Mononuclear cell (primary cell): ENCODE data around the gene DMPK. TPM values are rescaled to one million over a fixed set of nuclear protein-coding genes. Genes with fewer than 3 reads are reported as not detected.
A peak's percentile ranks its signal among the peaks of the same experiment; 100 is the strongest.
"Not testable (repeated sequence)": the region's sequence is repeated elsewhere in the genome, so short reads cannot be mapped to it uniquely, and the experiment has no call there.

Experiments
- H3K27me3 ChIP-seq: 2 replicates; pipeline ENCODE4 v1.6.0; 2011; ENCODE audit warnings: low read length, control low read depth; ENCODE audit not compliant: insufficient read depth
- H3K4me1 ChIP-seq: 2 replicates; pipeline ENCODE4 v1.5.1; 2011; ENCODE audit warnings: mild to moderate bottlenecking, low read length, control low read depth; ENCODE audit not compliant: insufficient read depth
- H3K4me3 ChIP-seq: 2 replicates; pipeline ENCODE4 v1.5.1; 2011; ENCODE audit warnings: mild to moderate bottlenecking, low read length, moderate library complexity
- H3K9me3 ChIP-seq: 2 replicates; pipeline ENCODE4 v1.5.1; 2011; ENCODE audit warnings: low read depth, mild to moderate bottlenecking, control low read depth, low read length
- total RNA-seq: library from RNA; depleted of rRNA; stranded (reverse); fragments of >200 nt; gene quantifications from one replicate; pipeline ENCODE4 v1.2.3, GENCODE V29; 2012

DMPK gene
- total RNA-seq, 1 donor, result 5.8 TPM

DNA sequence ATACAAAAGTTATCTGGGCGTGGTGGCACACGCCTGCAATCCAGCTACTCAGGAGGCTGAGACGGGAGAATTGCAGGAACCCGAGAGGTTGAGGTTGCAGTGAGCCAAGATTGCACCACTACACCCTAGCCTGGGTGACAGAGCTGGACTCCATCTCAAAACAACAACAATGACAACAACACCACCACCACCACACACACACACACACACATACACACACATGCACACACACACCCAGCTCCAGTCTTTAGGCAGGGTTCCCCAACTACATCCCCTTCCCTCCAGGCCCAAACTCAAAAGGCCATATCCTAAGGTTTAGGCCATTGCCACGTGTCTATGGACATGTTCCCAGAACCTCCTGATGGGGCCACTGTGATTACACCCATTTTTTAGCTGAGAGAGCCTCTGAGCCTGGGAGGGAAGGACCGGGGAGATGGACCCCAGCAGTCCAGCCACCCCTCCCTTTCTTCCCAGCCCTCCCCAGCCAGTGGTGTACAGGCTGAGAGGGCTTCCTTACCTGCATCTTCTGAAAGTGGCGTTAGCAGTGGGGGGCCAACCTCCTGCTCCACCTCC lies 19.4 kb upstream of the DMPK start:
- H3K27me3 ChIP-seq, result peaks cover 37% of the 10 kb centered on the region
- H3K9me3 ChIP-seq, result no peaks in the 10 kb centered on the region
- H3K4me3 ChIP-seq, result no peak overlapping the region
- H3K4me1 ChIP-seq, result no peaks in the 10 kb centered on the region

DNA sequence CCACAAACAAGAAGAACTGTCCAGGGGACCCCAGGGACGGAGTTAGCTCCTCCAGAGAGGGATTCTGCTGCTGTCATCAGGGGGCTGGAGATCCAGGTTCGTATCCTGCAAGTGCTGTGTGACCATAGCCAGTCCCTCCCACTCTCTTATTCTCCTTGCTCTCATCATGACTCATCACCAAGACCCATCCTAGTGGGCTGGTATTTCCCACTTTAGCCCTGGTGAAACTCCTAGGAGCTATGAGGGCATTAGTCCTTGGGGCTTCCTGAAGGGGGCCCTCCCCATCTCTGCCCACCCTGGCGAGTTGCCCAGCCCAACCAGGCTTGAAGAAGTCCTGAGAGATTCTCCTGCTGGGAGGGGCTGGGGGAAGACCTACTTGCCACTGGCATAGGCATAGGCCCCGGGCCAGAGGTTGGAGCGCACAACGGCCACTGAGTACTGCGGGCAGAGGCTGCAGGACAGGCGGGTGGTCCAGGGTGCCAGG lies 17.8 kb upstream of the DMPK start:
- Histone ChIP-seq H3K4me1 (no peaks in the 10 kb centered on the region), H3K27me3 (peaks cover 53% of the 10 kb centered on the region), H3K4me3 (no peak overlapping the region), H3K9me3 (no peaks in the 10 kb centered on the region)

DNA sequence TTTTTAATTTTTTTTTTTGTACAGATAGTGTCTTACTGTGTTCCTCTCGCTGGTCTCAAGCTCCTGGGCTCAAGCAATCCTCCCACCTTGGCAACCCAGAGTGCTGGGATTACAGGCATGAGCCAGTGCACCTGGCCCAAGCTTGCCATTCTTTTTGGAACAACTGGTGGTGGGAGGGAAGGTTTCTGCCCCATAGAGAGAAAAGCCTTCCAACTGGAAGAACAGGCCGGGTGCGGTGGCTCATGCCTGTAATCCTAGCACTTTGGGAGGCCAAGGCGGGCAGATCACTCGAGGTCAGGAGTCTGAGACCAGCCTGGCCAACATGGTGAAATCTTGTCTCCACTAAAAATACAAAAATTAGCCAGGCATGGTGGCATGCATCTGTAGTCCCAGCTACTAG lies 17.3 kb upstream of the DMPK start:
- H3K4me3 ChIP-seq, H3K9me3 ChIP-seq, H3K4me1 ChIP-seq: not testable (repeated sequence)
- H3K27me3 ChIP-seq, result peaks cover 58% of the 10 kb centered on the region

DNA sequence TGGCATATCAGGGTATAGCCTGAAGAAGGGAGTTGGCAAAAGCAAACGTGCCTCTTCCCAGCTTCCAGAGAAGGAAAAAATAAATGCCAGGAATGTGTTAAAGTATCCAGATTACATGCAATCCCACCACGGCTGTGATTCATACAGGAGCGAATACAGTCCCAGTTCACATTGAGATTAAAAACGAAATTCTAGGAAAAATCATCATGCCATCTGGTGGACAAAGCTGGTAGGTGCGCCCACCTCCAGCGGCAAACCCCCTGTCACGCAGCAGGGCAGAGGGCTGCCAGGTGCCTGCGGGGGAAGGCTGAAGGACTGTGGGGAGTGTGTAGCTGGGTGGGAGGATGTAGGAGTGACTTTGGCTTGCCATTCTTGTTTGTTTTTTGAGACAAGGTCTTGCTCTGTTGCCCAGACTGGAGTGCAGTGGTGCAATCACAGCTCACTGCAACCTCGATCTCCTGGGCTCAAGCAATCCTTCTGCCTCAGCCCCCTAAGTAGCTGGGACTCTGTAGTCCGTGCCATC lies 16.8 kb upstream of the DMPK start:
- H3K27me3 ChIP-seq, result peaks cover 60% of the 10 kb centered on the region
- H3K9me3 ChIP-seq, result no peaks in the 10 kb centered on the region
- no peak overlapping the region for H3K4me3 ChIP-seq
- H3K4me1 ChIP-seq, result peaks cover under 1% of the 10 kb centered on the region

DNA sequence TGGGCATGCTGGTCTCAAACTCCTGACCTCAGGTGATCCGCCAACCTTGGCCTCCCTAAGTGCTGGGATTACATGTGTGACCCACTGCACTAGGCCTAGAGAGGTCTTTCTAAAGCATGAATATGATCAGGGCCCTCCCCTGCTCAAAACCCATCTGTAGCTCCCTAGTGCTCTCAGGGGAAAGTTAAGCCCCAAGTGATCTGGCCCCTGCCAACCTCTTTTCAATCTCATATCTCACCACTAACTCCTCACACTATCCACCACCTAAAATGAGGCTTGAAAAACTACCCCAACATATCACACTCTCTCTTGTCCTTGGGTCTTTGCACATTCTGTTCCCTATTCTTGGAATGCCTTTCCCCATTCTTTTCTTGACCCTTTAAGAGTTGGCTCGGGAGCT lies 12.3 kb upstream of the DMPK start:
- no peaks in the 10 kb centered on the region for H3K9me3 ChIP-seq
- no peak overlapping the region for H3K4me3 ChIP-seq
- peaks cover 52% of the 10 kb centered on the region for H3K27me3 ChIP-seq
- H3K4me1 ChIP-seq, result peaks cover 34% of the 10 kb centered on the region

DNA sequence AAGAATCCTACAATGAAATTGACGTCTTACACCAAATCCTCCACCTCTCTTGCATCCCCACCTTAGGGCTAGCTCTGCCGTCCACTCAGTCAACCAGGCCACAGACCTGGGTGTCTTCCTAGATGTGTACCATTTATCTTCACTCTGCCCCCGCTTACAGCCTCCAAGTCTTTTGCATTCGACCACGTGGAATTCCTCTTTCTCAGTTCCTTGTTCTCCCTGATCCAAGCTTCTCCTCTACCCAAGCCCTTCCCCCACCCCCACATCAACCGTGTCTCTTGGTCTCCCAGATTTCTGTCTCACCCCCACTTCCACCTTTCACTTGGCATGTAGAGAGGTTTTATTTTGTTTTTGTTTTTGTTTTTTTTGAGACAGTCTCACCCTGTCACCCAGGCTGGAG lies 11.6 kb upstream of the DMPK start:
- Histone ChIP-seq H3K9me3 (no peaks in the 10 kb centered on the region), H3K27me3 (peaks cover 52% of the 10 kb centered on the region), H3K4me1 (peaks cover 34% of the 10 kb centered on the region), H3K4me3 (no peak overlapping the region)

DNA sequence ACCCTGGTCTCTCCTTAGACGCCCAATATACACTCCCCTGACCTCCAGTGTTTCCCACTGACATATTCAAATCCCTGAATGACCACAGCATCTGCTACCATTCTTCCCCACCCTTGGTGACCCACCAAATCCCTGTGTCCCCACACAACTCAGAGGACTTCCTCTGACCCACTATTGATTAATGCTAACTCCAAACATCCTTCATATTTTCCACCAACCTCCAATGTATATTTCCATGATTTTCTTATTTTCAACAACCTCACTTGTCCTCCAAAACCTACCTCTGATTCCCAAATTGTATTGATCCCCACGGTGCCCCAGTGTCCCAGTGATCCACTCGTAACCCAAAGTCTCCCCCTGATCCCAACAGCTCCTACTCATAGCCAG lies 10.9 kb upstream of the DMPK start:
- peaks cover 34% of the 10 kb centered on the region for H3K4me1 ChIP-seq
- H3K27me3 ChIP-seq, result peaks cover 59% of the 10 kb centered on the region
- H3K4me3 ChIP-seq, result peak overlapping the region; percentile 48
- H3K9me3 ChIP-seq, result no peaks in the 10 kb centered on the region

DNA sequence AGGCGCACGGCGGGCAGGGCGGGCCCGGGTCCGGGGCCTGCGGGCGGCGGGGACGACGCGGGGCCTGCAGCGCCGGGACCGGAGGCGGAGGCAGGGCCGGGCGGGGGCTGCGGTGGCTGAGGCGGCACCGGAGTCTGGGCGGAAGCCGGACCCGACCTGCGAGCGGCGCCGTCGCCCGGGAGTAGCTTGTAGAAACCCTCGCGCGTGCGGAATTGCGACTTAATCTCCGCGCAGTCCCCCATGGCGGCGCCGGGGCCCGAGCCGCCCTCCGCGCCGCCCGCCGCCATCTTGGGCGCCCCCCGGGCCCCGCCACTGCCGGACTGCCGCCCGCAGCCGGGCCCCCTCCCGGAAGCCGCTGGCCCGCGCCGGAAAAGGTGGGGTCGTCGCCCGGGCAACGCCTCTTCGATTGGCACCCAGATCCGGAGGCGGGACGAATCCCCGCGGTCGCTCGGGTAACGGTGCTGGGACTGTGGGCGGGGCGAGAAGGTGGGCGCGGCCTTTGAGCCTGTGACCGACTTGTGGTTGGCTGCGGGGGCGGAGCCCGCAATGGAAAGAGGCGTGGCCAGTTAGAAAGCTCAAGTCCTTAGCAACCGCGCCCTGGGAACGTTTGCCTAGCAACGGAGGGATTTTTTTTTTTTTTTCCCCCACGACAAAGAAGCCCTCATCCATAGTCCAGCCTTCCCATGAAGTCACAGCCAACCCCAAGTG lies 10.3 kb upstream of the DMPK start, which contains the start of gene DMWD:
Gene DMWD, minus strand, starts transcription at position 376 of the 708 bp plus-strand sequence. Its CDS starts 89 bp downstream, at position 287.
- peak within 1 kb of the TSS; percentile 48 for H3K4me3 ChIP-seq
- peaks cover 34% of the 10 kb centered on the region for H3K4me1 ChIP-seq
- H3K9me3 ChIP-seq, result no peaks in the 10 kb centered on the region
- peaks cover 57% of the 10 kb centered on the region for H3K27me3 ChIP-seq

DNA sequence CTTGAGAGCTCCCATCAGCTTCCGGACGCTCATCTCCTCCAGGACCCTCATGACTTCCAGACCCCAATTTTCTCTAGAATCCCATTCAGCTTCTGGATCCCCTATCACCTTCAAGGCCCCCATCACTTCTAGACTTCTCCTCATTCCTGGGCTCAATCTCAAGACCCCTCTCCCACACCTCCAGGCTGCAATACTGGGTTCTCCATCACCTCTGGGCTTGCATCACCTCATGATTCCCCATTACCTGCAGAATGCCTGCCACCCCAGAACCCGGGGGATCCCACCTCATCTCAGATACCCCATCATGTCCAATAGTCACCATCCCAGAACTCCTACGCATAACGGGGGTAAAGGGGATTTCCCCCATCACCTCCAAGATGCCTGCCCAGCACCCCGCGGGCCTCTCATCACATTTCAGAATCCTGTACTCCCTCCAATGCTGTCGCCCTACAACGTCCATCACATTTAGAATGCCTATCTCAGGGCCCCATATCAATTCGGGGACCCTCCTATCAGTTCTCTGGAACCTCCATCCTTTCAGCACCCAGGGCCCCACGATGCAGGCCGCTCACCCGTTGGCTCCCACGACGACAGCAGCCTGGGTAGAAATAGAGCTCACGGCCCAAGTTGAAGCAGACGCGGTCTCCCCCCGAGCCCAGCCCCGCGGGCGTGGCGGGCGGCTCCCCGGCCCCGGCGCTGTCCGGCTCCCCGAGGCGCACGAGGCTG lies 9.6 kb upstream of the DMPK start:
- Histone ChIP-seq H3K9me3 (no peaks in the 10 kb centered on the region), H3K4me3 (peak overlapping the region; percentile 48), H3K27me3 (peaks cover 61% of the 10 kb centered on the region), H3K4me1 (peaks cover 34% of the 10 kb centered on the region)

DNA sequence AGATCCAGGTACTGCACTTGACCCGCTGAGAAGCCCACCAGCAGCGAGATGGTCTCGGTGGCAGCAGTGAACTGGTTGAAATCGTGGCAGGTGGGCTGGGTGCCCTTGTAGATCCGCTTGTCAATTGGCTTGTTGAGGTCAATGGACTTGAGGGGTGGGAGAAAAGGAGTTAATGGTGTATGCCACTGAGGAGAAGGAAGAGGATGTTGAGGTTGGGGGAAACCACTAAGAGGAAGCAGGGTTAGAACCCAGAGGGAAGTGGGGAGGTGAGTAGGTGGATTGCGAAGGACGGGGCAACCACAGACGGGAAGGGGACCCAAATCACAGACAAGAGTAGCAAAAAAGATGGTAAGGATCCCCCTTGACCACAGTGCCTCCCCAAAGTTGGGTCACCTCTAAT lies 8.7 kb upstream of the DMPK start:
- H3K27me3 ChIP-seq, result peaks cover 58% of the 10 kb centered on the region
- H3K4me3 ChIP-seq, result no peak overlapping the region
- H3K9me3 ChIP-seq, result no peaks in the 10 kb centered on the region

DNA sequence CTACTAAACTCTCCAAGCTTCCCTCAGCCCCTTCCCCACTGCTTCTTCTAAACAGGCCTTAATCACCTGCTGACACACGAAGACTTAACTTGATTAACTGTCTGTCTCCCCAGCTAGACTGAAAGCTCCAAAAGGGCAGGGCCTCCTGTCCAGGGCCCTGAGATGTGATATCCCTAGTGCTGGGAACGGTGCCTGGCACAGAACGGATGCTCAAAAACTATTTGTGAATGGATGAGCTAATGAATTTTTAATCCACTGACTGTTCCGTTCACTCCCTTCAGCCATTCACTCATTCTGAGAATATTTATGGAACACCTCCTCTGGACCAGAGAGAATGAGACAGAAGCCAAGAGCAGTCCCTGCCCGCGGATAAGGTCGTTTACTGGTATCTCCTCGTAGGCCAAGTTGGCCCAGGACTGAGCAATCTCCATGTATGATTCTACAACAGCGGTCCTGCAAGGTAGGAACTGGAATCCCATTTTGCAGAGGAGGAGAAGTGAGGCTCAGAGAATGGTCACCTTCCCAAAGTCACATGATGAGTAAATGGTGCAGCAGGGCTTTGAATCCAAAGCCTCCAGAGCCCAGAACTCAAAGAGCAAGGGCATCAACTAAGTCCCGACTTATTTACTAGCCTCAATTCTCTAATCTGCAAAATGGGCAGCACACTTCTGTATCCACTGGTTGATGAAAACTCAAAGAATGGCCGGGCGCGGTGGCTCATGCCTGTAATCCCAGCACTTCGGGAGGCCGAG lies 6.9 kb upstream of the DMPK start:
- H3K9me3 ChIP-seq, result no peaks in the 10 kb centered on the region
- peaks cover 34% of the 10 kb centered on the region for H3K4me1 ChIP-seq
- peaks cover 52% of the 10 kb centered on the region for H3K27me3 ChIP-seq
- H3K4me3 ChIP-seq, result no peak overlapping the region

More for the DNA sequence above, 8.7 kb upstream of the DMPK start:
- peaks cover 34% of the 10 kb centered on the region for H3K4me1 ChIP-seq

DNA sequence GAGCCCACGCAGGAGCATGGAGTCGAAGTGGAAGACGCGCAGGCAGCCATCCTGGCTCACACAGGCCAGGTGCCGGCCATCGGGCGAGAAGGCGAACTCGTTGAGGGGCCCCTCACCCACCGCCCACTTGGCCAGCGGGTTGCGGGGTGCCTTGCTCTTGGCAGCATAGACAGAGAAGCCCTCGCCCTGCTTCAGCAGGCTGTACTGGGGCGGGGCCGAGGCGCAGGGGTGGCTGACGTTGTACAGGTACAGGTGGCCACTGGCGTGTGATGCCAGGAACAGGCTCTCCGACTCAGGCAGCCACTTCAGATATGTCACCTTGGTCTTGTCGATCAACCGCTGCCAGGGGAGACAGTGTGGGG lies 4.2 kb upstream of the DMPK start:
- H3K27me3 ChIP-seq, result peaks cover 55% of the 10 kb centered on the region
- H3K4me3 ChIP-seq, result no peak overlapping the region
- no peaks in the 10 kb centered on the region for H3K9me3 ChIP-seq
- H3K4me1 ChIP-seq, result peaks cover 13% of the 10 kb centered on the region

DNA sequence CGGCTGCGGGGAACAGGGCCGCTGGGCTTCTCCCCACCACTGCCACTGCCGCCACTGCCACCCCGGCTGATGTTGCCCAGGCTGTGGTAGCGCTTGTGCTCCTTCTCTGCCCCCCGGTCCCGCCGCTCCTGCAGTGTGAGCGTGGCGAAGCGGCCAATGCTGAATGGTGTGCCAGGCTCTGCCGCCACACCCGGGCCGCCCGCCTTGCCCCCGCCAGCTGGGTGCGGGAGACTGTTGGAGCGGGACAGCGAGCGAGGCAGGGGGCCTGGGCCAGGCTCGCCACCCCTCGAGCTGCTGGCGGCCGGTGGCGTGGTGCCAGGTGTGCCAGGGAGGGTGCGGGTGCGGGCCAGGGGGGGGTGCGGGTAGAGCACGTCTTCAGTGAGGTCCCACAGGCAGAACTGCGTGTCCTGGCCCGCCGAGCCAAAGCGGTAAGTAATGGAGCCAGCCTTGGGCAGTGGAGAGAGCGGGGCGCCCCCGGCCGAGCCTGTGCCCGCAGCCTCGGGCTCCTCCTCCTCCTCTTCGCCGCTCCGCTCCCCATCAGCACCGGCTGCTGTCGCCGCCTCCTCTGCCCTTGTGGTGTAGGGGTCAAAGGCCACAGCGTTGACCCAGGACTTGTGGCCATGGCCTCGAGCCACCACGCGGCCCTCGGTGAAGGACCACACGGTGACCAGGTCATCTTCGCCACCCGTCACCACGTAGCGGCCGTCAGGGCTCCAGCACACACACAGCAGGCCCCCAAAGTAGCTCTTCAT lies 3.7 kb upstream of the DMPK start:
- Histone ChIP-seq H3K9me3 (no peaks in the 10 kb centered on the region), H3K27me3 (peaks cover 59% of the 10 kb centered on the region), H3K4me3 (no peak overlapping the region), H3K4me1 (peaks cover 10% of the 10 kb centered on the region)

DNA sequence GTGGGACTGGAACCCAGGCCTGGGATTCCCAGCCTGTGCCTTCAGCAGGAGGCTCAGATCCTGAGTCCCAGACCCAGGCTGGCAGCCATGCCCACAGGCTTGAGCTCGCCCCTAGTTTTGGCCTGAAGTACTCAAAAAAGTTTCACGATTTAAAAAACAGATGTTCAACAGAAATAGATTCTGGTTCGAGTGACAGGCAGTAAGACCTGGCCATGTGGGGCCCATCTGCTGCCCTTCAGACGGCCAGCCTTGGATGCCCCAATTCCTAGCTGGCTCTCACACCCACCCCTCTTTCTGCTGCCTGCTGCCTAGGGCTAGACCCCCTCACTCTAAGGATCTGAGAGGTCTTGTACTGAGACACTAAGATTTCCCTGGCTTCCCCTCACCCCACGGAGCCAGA lies 2.8 kb upstream of the DMPK start:
- Histone ChIP-seq H3K27me3 (peaks cover 67% of the 10 kb centered on the region), H3K4me1 (peaks cover 4% of the 10 kb centered on the region), H3K9me3 (no peaks in the 10 kb centered on the region), H3K4me3 (no peak overlapping the region)
